Activated naive CD8-positive, alpha-beta T cell treated with anti-CD3 and anti-CD28 coated beads, Interleukin-2, amount 50 U/mL, for 16 hours (primary cell): ENCODE measurements around the gene CSNK2A2.

Experiments
- DNase-seq: peaks from one replicate; pipeline ENCODE4 v3.0.0-alpha.2; 2020; ENCODE audit warnings: low read depth, low spot score

The CSNK2A2 gene

GRCh38 chr16:58198803-58199411, 1.0 kb upstream of the CSNK2A2 start:
- no peak for DNase-seq

DNA sequence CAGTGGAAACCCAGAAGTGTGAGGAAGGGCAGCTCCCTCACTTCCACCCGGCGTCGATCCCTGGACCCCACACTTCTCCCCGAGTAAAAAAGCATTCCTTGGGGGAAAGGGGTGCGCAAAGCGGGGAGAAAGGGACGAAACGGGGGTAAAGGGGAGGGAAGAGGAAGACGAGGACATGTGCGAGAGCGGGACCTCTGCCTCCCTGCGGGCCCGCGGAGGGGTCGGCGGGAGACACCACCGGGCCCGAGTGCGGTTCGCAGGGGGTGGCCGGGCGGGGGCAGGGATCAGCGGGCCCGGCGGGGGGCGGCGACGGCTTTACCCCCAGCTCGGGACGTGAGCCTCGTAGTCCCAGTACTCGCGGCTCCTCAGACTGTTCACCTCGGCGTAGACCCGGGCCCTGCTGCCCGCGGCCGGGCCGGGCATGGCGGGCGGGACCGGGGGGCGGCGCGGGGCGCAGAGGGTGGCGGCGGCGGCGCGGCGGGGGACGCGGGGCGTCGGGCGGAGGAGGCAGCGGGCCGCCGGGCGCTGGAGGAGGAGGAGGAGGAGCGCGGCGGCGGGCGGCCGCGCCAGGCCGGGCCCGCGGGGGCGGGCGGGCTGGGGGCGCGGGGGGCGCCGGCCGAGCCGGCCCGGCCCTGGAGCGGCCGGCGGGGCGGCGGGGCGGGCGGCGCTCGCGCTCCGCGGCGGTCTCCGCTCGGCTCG, 443 bp downstream of the CSNK2A2 start:
- no peak for DNase-seq

DNA sequence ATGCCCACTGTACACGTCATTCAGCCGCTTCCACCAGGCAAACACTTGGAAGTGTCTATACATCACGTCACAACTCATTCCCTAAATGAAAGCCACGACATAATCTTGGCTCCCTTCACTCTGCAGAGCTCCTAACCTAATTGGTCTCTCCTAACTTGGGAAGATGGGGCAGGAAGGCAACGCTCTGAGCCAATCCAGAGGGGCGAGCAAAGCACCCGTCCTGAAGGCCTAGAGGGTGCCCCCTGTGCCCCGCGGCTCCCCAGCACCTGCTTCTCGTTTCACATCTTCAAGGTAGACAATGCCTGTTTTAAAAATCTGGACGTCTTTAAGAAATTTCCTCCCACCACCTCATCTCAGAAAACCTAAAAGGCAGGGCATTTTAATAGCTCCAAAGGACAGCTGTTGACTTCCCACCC, 1.0 kb downstream of the CSNK2A2 start:
- DNase-seq = no peak

DNA sequence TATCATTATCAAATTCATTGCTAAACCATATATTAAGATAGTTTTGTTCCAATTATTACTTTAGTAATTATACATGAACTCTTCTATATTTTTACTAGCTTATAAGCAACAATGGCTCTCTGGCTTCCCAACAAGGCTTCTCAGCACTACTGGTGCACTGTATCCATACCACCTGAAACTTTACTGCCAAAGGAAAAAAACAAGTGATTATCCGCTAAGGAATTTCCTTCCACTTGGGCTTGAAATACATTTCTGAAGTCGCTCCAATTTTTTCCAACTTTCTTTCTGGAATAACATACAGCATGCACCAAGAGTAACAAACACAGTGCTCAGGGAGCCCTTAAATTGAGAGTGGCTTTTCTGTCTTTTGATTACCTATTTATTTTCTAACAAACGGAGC, 2.1 kb downstream of the CSNK2A2 start:
- DNase-seq = no peak

DNA sequence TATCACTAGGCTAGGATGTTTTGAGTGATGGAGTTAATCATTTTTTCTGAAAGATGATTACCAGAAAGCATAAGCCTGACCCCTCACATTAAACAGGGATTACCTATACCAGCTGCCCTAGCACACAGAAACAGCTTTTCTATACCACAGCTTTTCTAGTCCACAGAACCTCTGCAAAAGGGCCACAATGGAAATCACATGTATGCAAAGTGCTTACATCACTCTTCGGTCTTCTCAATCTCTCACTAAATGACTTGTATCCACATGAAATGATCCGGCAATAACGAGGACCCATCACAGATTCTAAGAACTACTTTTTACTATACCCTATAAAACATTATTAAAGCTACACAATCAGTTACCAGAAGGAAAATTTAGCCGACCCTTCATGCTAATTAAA, 2.6 kb downstream of the CSNK2A2 start:
- no peak for DNase-seq

DNA sequence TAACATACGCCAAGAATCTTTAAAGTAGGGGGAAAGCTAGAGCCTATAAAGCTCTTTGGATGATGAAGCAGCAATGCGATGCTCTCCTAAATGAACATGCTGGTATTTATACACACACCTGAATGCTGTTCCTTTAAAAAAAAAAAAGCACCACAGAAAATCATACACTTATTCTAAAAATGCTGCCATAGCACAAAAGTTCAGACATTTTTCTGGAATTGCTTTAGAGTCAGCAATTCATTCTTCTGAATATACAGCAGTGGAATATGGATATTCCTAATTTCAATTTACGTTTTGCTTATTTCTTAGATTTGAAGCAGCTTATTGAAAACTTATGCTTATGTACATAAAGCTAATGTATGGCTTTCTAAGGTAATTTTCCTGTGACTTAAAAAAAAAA, 3.1 kb downstream of the CSNK2A2 start:
- no peak for DNase-seq

- DNase-seq = no peak
Measured at GRCh38 chr16:58187665-58188421, 10.1 kb downstream of the CSNK2A2 start.

GRCh38 chr16:58187092-58187491, 10.8 kb downstream of the CSNK2A2 start:
- DNase-seq = no peak

DNA sequence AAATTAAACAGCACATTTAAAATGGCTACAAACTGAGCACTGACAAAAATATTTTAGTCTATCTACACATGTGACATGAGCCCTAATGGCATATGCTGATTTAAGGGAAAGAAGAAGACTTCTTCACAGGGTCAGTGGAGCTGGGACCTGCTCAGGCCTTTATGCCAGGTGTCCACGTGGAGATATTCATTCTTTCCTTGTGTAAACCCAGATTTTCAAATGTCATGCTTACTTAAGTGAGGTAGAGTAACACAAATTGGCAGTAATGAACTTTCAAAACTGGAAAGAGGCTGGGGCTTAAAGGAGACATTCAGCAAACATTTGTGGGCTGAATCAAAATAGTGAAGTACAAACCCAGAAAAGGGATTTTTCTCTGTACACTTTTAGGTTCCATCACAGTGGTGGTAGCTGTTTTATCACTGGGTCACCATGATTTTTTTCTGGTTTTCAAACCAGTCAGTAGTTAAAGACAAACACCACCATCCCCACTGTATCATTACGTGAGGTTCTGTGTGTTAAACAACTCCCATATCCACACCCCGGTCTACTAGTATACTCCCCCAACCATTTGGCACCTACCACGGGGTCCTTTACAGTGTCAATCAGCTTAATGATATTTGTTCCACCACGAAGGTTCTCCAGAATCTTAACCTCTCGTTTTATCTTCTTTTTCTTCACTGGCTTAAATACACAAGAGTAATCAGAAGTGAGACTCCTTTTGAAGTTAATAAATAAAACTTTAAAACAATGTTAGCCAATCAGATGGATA, 11.5 kb downstream of the CSNK2A2 start:
- DNase-seq = no peak

DNA sequence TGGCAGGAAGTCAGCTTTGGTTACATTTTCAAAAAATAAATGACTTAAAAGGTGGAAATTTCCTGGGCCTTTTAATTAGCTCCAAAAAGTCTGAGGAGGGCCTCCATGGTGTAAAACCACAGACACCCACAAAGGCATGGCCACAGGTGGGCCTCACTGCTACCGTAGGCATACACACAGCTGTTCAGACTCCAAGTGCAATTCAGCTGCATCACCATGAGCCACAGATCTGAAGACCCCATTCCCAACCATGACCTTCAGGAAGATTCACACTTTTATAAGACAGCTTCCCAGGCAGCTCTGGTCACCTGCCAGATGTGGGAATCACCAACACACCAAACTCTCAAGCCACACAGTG, 20.6 kb downstream of the CSNK2A2 start:
- DNase-seq = no peak

GRCh38 chr16:58176608-58177352, 21.1 kb downstream of the CSNK2A2 start:
- DNase-seq = no peak

DNA sequence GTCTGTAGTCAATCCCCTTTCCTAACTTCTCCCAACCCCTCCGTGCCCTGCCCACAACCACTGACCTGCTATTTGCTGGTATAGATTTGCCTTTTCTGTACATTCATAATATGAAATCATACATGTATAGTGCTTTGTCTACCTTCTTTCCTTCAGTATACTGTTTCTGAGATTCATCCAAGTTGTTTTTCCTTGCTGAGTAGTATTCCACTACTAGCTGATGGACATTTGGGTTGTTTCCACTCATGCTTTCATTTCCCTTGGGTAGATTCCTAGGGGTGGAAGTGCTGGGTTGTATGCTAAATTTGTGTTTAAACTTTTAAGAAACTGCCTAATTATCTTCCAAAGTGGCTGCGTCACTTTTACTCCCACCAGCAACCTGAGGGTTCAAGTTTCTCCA, 27.7 kb downstream of the CSNK2A2 start:
- DNase-seq = no peak

GRCh38 chr16:58160855-58161254, 37.1 kb downstream of the CSNK2A2 start:
- DNase-seq = no peak

GRCh38 chr16:58158725-58159124, 39.2 kb downstream of the CSNK2A2 start:
- DNase-seq = no peak

GRCh38 chr16:58157951-58158540, 39.9 kb downstream of the CSNK2A2 start:
- DNase-seq = no peak

GRCh38 chr16:58157239-58157638, 40.7 kb downstream of the CSNK2A2 start:
- DNase-seq = no peak

DNA sequence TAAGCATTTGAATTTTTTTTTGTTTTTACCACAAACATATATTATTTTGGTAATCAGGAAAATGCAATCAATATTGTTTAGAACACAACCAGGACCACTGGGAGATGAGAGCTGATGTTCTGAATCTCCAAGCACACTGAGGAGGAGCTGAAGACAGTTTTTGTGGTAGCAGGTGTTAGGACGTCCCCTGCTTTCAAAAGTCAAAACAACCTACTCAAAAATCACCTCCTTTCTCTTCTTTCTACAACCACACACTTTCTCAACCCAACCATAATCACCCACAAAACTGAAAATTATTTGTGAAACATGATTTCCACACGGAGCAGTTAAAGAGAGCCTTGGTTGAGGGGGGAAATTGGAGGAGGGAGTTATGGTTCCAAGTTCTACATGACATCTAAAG, 42.1 kb downstream of the CSNK2A2 start:
- DNase-seq = no peak

DNA sequence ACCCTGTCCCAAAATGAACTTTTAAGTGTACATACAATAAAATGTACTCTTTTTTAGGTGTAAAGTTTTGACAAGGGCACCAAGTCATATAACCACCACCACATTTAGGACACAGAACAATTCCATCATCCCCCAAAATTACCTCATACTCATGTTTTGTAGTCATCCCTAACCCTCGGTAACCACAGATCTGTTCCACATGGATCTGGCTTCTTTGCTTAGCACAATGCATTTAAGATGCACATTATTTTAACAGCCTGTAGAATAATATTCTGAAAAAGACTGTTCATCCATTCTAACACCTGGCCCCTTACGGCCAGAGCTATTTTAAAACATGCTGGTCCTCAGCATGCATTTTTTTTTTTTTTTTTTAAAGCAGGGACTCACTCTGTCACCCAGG, 43.6 kb downstream of the CSNK2A2 start:
- DNase-seq = no peak

DNA sequence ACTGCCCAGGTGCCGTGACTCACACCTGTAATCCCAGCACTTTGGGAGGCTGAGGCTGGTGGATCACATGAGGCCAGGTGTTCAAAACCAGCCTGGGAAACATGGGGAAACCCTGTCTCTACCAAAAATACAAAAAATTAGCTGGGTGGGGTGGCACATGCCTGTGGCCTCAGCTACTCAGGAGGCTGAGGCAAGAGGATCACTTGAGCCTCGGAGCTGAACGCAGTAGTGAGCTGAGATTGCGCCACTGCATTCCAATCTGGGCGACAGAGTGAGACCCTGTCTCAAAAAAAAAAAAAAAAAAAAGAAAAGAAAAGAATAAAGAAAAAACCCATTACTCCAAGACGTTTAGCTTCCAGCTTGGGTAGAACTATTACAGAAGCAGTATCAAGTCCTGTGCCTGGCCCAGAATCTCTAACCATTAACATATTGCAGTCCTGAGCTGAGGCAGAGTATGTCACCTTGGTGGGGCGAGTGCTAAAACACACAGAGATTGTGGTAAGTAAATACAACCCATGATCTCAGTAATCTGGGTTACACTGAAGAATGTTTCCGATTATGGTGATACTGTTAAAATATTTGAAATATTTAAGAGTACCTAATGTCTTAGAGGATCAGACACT, 45.5 kb downstream of the CSNK2A2 start:
- DNase-seq = no peak

- DNase-seq = no peak
Measured at GRCh38 chr16:58148526-58148925, 49.4 kb downstream of the CSNK2A2 start.

DNA sequence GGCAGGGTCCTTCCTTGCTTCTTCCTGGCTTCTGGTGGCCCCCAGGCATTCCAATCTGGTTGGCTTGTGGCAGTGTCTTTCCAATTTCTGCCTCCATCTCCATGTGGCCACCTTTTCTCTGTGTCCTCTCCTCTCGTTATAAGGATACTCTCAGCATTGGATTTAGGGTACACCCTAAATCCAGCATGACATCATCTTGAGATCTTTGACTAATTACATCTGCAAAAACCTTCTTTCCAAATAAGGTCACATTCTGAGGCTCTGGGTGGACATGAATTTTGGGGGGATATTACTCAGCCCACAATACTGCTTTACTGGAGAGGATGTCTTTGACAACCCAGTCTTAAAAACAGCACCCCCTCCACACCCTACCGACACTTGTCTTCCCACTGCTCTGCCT, 49.8 kb downstream of the CSNK2A2 start:
- DNase-seq = no peak
